GM20000 (cell line): ENCODE measurements around the gene PSIP1.
"Not testable (repeated sequence)": the region's sequence is repeated elsewhere in the genome, so short reads cannot be mapped to it uniquely, and the experiment has no call there.

Source experiments
- DNase-seq: peaks from one replicate; pipeline ENCODE4 v3.0.0; 2012; ENCODE audit warnings: low spot score
- CTCF ChIP-seq: IDR thresholded peaks from 2 replicates; pipeline ENCODE4 v1.5.1; 2012; ENCODE audit warnings: mild to moderate bottlenecking, control low read depth; ENCODE audit errors: extremely low read depth, missing control alignments

Gene PSIP1

GRCh38 chr9:15430920-15431844 is 79.6 kb downstream of the PSIP1 start:
- DNase-seq: no peak
- no peak for TF ChIP-seq CTCF

GRCh38 chr9:15427702-15428101 is 83.1 kb downstream of the PSIP1 start:
- DNase-seq: not testable (repeated sequence)

GRCh38 chr9:15426019-15426418 is 84.8 kb downstream of the PSIP1 start:
- no peak for TF ChIP-seq CTCF
- DNase-seq: peak; percentile 57

GRCh38 chr9:15423231-15423985 is 87.4 kb downstream of the PSIP1 start:
- DNase-seq: no peak
- TF ChIP-seq CTCF: no peak

GRCh38 chr9:15422372-15423230 is 88.2 kb downstream of the PSIP1 start, which contains the start of gene SNAPC3:
SNAPC3 (plus strand) TSS chr9:15422876; CDS start chr9:15422880, 4 bp downstream.
- peak; percentile 95 for DNase-seq

GRCh38 chr9:15421990-15422371 is 88.8 kb downstream of the PSIP1 start:
- TF ChIP-seq CTCF: no peak
- DNase-seq: no peak

More at GRCh38 chr9:15422372-15423230, 88.2 kb downstream of the PSIP1 start, which contains the start of gene SNAPC3:
- no peak for TF ChIP-seq CTCF

GRCh38 chr9:15421532-15421931 is 89.2 kb downstream of the PSIP1 start:
- TF ChIP-seq CTCF: no peak
- no peak for DNase-seq
